NT2/D1 (cell line): ENCODE measurements around the gene NDUFAF2.

ENCODE experiments used
- SUZ12 ChIP-seq: IDR thresholded peaks from 2 replicates; pipeline ENCODE4 v1.6.1; 2011; ENCODE audit not compliant: insufficient read length, insufficient read depth; ENCODE audit errors: extremely low read depth
- YY1 ChIP-seq: IDR thresholded peaks from 2 replicates; pipeline ENCODE4 v1.6.1; 2011; ENCODE audit not compliant: insufficient read length, insufficient read depth
- ZNF274 ChIP-seq: IDR thresholded peaks from 2 replicates; pipeline ENCODE4 v1.6.1; 2011; ENCODE audit warnings: mild to moderate bottlenecking, low read depth, low read length

GRCh38 chr5:61171479-61171878, 226.5 kb downstream of the NDUFAF2 start:
- TF ChIP-seq YY1 (no peak), ZNF274 (no peak), SUZ12 (no peak)
